A549 (cell line): ENCODE results near the gene CHTF8.

Experiments used
- CTCF ChIP-seq: fragments of >200 bp; sonication (Bioruptor Twin); formaldehyde crosslinking; IDR thresholded peaks from 3 replicates; pipeline ENCODE4 v1.5.1; 2016
- EP300 ChIP-seq, 2 experiments: fragments of >200 bp; sonication (Bioruptor Twin); formaldehyde crosslinking; IDR thresholded peaks; 2 replicates in 1 of 2; 3 replicates in 1 of 2; pipeline ENCODE4 v1.6.1; 2016 to 2017
- HEYL ChIP-seq: fragments of 250-450 bp; sonication (Bioruptor Pico); IDR thresholded peaks from 2 replicates; pipeline ENCODE4 v1.8.0; 2021; ENCODE audit warnings: mild to moderate bottlenecking, moderate library complexity
- HOXB5 ChIP-seq: fragments of 250-450 bp; sonication (Bioruptor Pico); IDR thresholded peaks from 2 replicates; pipeline ENCODE4 v1.5.0; 2020; ENCODE audit warnings: mild to moderate bottlenecking, moderate library complexity
- KDM1A ChIP-seq: fragments of 200-600 bp; sonication (generic); IDR thresholded peaks from 2 replicates; pipeline ENCODE4 v1.6.1; 2016; ENCODE audit warnings: low read depth, mild to moderate bottlenecking
- MAX ChIP-seq: IDR thresholded peaks from 2 replicates; pipeline ENCODE4 v1.6.1; 2012
- MYC ChIP-seq: IDR thresholded peaks from 2 replicates; pipeline ENCODE4 v1.6.1; 2012; ENCODE audit warnings: mild to moderate bottlenecking, inconsistent platforms, low read length, improper control_type of control experiment, borderline replicate concordance
- POLR2A ChIP-seq: IDR thresholded peaks from 2 replicates; pipeline ENCODE4 v1.6.1; 2012; ENCODE audit warnings: mild to moderate bottlenecking, low read length
- REST ChIP-seq: fragments of 200-600 bp; sonication (generic); IDR thresholded peaks from 2 replicates; pipeline ENCODE4 v1.6.1; 2016; ENCODE audit warnings: antibody characterized with exemption, mild to moderate bottlenecking, moderate library complexity
- SMC3 ChIP-seq: fragments of >200 bp; sonication (Bioruptor Twin); formaldehyde crosslinking; IDR thresholded peaks from 3 replicates; pipeline ENCODE4 v1.6.1; 2018; ENCODE audit warnings: inconsistent platforms
- USF2 ChIP-seq: fragments of 450-650 bp; IDR thresholded peaks from 2 replicates; pipeline ENCODE4 v1.6.1; 2014; ENCODE audit warnings: antibody characterized with exemption
- TF ChIP-seq, protein P1 (sequence below): fragments of 250-450 bp; sonication (Bioruptor Pico); IDR thresholded peaks from 2 replicates; pipeline ENCODE4 v1.5.0; 2021; ENCODE audit warnings: mild to moderate bottlenecking, moderate library complexity, borderline replicate concordance

DNA sequence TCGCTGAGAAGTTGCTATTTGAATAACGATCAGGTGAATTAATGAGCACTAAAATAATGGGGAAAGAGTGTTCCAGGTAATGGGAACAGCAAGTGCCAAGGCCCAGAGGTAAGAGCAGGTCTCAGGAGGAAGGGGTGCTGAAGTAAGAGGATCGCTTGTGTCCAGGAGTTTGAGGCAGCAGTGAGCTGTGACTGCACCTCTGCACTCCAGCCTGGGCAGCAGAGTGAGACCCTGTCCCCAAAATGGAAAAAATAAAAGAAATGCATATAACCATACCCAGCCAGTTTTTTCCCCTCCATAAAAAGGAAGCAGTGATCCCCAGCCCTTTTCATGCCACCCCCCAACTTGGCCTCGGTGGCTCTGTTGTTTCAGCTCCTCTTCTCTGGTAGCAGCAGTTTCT is 43.7 kb downstream of the CHTF8 start:
- TF ChIP-seq CTCF (no peak), MYC (no peak), KDM1A (no peak), USF2 (no peak), SMC3 (no peak), HOXB5 (CRISPR knock-in tag) (no peak), HEYL (CRISPR knock-in tag) (no peak), POLR2A (no peak), EP300 (IDR thresholded peaks at IDR 0.05) (no peak), REST (no peak), MAX (no peak)
- TF ChIP-seq, protein P1, sequence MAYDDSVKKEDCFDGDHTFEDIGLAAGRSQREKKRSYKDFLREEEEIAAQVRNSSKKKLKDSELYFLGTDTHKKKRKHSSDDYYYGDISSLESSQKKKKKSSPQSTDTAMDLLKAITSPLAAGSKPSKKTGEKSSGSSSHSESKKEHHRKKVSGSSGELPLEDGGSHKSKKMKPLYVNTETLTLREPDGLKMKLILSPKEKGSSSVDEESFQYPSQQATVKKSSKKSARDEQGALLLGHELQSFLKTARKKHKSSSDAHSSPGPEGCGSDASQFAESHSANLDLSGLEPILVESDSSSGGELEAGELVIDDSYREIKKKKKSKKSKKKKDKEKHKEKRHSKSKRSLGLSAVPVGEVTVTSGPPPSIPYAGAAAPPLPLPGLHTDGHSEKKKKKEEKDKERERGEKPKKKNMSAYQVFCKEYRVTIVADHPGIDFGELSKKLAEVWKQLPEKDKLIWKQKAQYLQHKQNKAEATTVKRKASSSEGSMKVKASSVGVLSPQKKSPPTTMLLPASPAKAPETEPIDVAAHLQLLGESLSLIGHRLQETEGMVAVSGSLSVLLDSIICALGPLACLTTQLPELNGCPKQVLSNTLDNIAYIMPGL (CRISPR knock-in tag) = no peak
